GM18907 (cell line): ENCODE measurements around the gene FBXO38.
A peak's percentile ranks its signal among the peaks of the same experiment; 100 is the strongest.
"Not testable (repeated sequence)": the region's sequence is repeated elsewhere in the genome, so short reads cannot be mapped to it uniquely, and the experiment has no call there.

Experiments
- ATAC-seq: cut with Tn5 transposase; IDR thresholded peaks from one replicate; pipeline ENCODE4 v1.9.1; 2021; ENCODE audit warnings: mild to moderate bottlenecking, moderate library complexity; ENCODE audit not compliant: unreplicated experiment

FBXO38 gene

DNA sequence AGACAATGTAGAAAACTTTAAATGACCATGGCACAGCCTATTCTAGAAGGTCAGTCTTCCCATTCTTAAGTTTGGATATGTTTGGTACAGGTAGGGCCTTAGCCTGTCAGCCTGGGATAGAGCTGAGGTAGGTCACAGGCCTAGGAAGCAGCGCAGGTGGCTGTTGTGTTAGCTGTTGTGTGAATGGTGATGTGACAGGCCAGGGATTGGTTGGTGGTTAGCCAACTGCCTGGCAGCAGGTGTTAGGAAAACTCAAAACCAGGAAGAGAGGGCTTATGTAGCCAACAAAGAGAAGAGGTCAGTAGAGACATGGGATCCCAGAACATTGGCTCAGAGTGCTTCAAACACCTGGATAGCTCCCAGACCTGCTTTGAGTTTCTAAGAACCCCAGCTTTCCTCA, 84.2 kb downstream of the FBXO38 start:
- no peak for ATAC-seq

DNA sequence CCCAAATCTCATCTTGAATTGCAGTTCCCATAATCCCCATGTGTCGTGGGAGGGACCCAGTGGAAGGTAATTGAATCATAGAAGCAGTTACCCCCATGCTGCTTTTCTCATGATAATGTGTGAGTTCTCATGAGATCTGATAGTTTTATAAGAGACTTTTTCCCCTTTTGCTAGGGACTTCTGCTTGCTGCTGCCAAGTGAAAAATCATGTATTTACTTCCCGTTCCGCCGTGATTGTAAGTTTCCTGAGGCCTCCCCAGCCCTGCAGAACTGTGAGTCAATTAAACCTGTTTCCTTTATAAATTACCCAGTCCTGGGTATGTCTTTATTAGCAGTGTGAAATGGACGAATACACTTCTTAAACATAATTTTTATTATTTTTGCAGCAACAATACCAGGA, 85.0 kb downstream of the FBXO38 start:
- ATAC-seq: not testable (repeated sequence)

DNA sequence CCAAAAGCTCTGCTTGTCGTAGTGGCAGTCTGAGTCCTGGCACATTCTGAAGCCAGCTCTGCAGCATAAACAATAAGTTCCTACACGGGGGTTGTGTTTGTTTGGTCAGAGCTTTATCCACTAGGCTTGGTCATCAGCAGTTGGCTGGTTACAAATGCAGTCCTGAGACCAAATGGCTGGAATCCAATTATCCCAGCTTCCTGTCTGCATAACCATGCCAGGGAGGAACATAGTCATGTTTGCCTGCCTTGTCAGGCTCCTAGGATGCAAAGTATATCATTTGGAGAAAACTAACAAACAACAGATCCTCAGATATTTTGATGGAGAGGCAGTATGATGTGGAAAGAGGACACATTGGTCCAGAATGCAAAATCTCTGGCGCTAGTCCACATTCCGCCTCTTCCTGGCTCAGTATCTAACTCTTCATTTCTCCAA, 85.8 kb downstream of the FBXO38 start:
- no peak for ATAC-seq

- ATAC-seq: no peak
These were observed 87.6 kb downstream of the FBXO38 start for GRCh38 chr5:148471379-148471778.

DNA sequence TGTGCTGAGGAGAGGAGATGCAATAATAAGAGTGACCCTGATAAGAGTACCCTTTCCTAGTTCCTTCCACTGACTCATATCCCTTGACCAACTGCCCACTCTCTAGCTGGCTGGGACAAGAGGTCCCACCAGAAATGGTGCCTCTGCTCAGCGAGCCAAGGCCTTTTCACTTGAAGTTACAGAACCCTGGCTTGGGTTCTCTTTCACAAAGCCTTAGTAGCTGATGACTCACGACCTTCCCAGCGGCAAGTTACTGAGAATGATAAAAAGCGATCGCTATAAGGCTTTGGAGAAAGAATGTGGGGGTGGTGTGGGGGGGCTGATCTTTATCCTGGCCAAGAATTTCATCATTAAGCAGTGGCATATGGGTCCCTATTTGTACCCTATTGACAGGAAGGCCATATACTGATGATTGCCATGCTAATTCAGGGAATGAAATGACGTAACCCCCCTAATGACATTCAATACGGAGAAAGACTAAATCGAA, 90.3 kb downstream of the FBXO38 start:
- no peak for ATAC-seq

GRCh38 chr5:148476302-148476701, 92.5 kb downstream of the FBXO38 start:
- ATAC-seq: no peak

- ATAC-seq: no peak
These were observed 93.7 kb downstream of the FBXO38 start for GRCh38 chr5:148477429-148477828.

DNA sequence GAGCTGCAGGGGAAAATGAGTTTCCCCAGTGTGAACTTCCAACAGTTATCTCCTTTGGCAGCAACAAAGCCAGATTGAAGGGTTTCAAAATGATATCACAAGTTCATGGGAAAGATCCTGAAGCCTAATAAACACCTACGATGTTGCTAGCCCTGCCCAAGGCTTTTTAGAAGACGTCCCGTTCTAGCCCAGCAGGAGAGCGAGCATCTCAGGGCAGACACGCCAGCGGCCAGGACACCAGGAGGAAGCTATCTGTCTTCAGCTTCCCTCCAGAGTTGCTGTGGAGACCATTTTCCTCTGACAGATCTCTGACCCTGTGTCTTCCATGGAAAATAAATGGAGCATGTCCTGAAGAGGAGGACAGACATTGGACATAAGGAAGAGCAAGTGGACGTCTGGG, 98.4 kb downstream of the FBXO38 start:
- no peak for ATAC-seq

DNA sequence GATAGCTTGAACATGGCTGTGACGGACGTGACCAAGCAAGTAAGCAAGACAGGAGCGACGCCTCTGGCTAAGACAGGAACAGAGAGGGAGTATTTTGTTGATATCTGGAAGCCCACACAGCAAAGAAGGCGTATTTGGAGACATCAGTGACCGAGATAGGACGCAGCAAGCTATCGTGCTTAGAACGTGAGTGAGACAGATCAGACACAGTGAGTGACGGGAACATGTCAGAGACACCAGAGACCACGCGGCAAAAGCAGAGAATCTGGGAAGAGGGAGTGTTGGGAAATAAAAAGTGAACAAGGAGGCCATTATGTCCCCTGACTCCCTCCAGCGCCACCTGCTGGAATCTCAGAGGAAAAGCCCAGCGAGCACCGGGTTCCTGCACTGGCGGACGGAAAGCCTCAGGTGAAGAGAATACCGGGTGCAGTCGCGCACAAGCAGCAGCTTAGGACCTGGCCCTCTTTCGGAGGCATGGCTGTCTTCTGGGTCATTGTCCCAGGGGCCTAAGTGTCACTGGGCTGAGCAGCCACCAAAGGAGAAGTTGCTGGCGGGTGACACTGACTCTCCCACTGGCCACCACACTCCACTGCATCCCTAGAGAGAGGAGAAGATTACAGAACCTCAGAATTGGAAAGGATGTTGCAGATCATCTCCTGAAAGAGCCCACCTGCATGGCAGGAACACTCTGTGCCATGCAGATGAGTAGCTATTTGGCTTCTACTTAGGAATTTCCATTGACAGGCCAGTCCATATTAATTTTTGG, 99.1 kb downstream of the FBXO38 start:
- peak; percentile 87 for ATAC-seq

GRCh38 chr5:148483750-148484149, 100.0 kb downstream of the FBXO38 start:
- no peak for ATAC-seq

- ATAC-seq: no peak
These were observed 100.9 kb downstream of the FBXO38 start for GRCh38 chr5:148484651-148485050.

GRCh38 chr5:148486456-148486855, 102.7 kb downstream of the FBXO38 start:
- no peak for ATAC-seq

- ATAC-seq: no peak
These were observed 105.0 kb downstream of the FBXO38 start for GRCh38 chr5:148488757-148489156.

GRCh38 chr5:148491015-148491792, 107.4 kb downstream of the FBXO38 start:
- no peak for ATAC-seq

GRCh38 chr5:148491793-148492184, 108.0 kb downstream of the FBXO38 start:
- no peak for ATAC-seq

GRCh38 chr5:148492351-148492750, 108.6 kb downstream of the FBXO38 start:
- no peak for ATAC-seq
